ENCODE data around the gene USP53.
A peak's percentile ranks its signal among the peaks of the same experiment; 100 is the strongest.
"Not testable (repeated sequence)": the region's sequence is repeated elsewhere in the genome, so short reads cannot be mapped to it uniquely, and the experiment has no call there.

Gene USP53

GRCh38 chr4:119212234-119212963, at the start of gene USP53:
Gene USP53 (plus strand): TSS chr4:119212713. CDS start chr4:119239760, 27,047 bp downstream.
- peak within 1 kb of the TSS; percentile 93 for H3K4me3 Mint-ChIP-seq
- DNase-seq, result peak; percentile 98
- H3K9me3 Mint-ChIP-seq, result peaks cover 2% of the 10 kb centered on the region
- peak within 1 kb of the TSS; percentile 98 for H3K27ac Mint-ChIP-seq
- H3K27me3 Mint-ChIP-seq, result no peaks in the 10 kb centered on the region
- H3K36me3 Mint-ChIP-seq (ENCODE audit: low read depth), result peaks cover 25% of the 10 kb centered on the region
- H3K4me1 Mint-ChIP-seq (ENCODE audit: low read depth), result peaks cover 60% of the 10 kb centered on the region

- Mint-ChIP-seq H3K27ac (no peak overlapping the region), H3K4me1 (ENCODE audit: low read depth) (no peaks in the 10 kb centered on the region), H3K9me3 (no peaks in the 10 kb centered on the region)
These were observed 46.7 kb upstream of the USP53 start for GRCh38 chr4:119165767-119166166.

GRCh38 chr4:119170195-119170594, 42.3 kb upstream of the USP53 start:
- no peak overlapping the region for H3K27ac Mint-ChIP-seq
- H3K27me3 Mint-ChIP-seq, result no peaks in the 10 kb centered on the region

More at GRCh38 chr4:119165767-119166166, 46.7 kb upstream of the USP53 start:
- Mint-ChIP-seq H3K36me3 (ENCODE audit: low read depth) (no peaks in the 10 kb centered on the region), H3K27me3 (peaks cover 4% of the 10 kb centered on the region), H3K4me3 (no peak overlapping the region)
- no peak for DNase-seq

GRCh38 chr4:119172223-119172622, 40.3 kb upstream of the USP53 start:
- Mint-ChIP-seq H3K27ac (no peak overlapping the region), H3K4me3 (no peak overlapping the region), H3K4me1 (ENCODE audit: low read depth) (peaks cover 8% of the 10 kb centered on the region), H3K9me3 (no peaks in the 10 kb centered on the region), H3K36me3 (ENCODE audit: low read depth) (no peaks in the 10 kb centered on the region), H3K27me3 (no peaks in the 10 kb centered on the region)
- DNase-seq, result no peak

More at GRCh38 chr4:119170195-119170594, 42.3 kb upstream of the USP53 start:
- no peaks in the 10 kb centered on the region for H3K9me3 Mint-ChIP-seq
- H3K4me1 Mint-ChIP-seq (ENCODE audit: low read depth), result peaks cover 8% of the 10 kb centered on the region
- no peaks in the 10 kb centered on the region for H3K36me3 Mint-ChIP-seq (ENCODE audit: low read depth)
- no peak overlapping the region for H3K4me3 Mint-ChIP-seq
- no peak for DNase-seq

- not testable (repeated sequence) for DNase-seq; H3K9me3 Mint-ChIP-seq; H3K4me1 Mint-ChIP-seq (ENCODE audit: low read depth); H3K27me3 Mint-ChIP-seq; H3K27ac Mint-ChIP-seq; H3K4me3 Mint-ChIP-seq; H3K36me3 Mint-ChIP-seq (ENCODE audit: low read depth)
These were observed 38.7 kb upstream of the USP53 start for GRCh38 chr4:119173729-119174361.

- no peaks in the 10 kb centered on the region for H3K36me3 Mint-ChIP-seq (ENCODE audit: low read depth)
- H3K27ac Mint-ChIP-seq, result no peak overlapping the region
- no peaks in the 10 kb centered on the region for H3K4me1 Mint-ChIP-seq (ENCODE audit: low read depth)
- no peak for DNase-seq
- no peaks in the 10 kb centered on the region for H3K9me3 Mint-ChIP-seq
- H3K27me3 Mint-ChIP-seq, result peaks cover 12% of the 10 kb centered on the region
- no peak overlapping the region for H3K4me3 Mint-ChIP-seq
These were observed 33.5 kb upstream of the USP53 start for GRCh38 chr4:119179011-119179410.

GRCh38 chr4:119184128-119184527, 28.4 kb upstream of the USP53 start:
- Mint-ChIP-seq H3K27ac (no peak overlapping the region), H3K4me1 (ENCODE audit: low read depth) (peaks cover 3% of the 10 kb centered on the region), H3K9me3 (no peaks in the 10 kb centered on the region), H3K4me3 (no peak overlapping the region), H3K27me3 (peaks cover 10% of the 10 kb centered on the region), H3K36me3 (ENCODE audit: low read depth) (no peaks in the 10 kb centered on the region)
- DNase-seq, result no peak

GRCh38 chr4:119189638-119190037, 22.9 kb upstream of the USP53 start:
- H3K4me1 Mint-ChIP-seq (ENCODE audit: low read depth), result peaks cover 1% of the 10 kb centered on the region

GRCh38 chr4:119190354-119190753, 22.2 kb upstream of the USP53 start:
- H3K9me3 Mint-ChIP-seq, result no peaks in the 10 kb centered on the region
- no peak overlapping the region for H3K4me3 Mint-ChIP-seq
- H3K36me3 Mint-ChIP-seq (ENCODE audit: low read depth), result peaks cover 3% of the 10 kb centered on the region
- no peaks in the 10 kb centered on the region for H3K4me1 Mint-ChIP-seq (ENCODE audit: low read depth)
- DNase-seq, result no peak
- H3K27me3 Mint-ChIP-seq, result no peaks in the 10 kb centered on the region
- H3K27ac Mint-ChIP-seq, result no peak overlapping the region

More at GRCh38 chr4:119189638-119190037, 22.9 kb upstream of the USP53 start:
- Mint-ChIP-seq H3K27ac (no peak overlapping the region), H3K36me3 (ENCODE audit: low read depth) (no peaks in the 10 kb centered on the region), H3K27me3 (no peaks in the 10 kb centered on the region), H3K9me3 (no peaks in the 10 kb centered on the region), H3K4me3 (no peak overlapping the region)
- no peak for DNase-seq

GRCh38 chr4:119191505-119191904, 21.0 kb upstream of the USP53 start:
- Mint-ChIP-seq H3K27me3 (no peaks in the 10 kb centered on the region), H3K36me3 (ENCODE audit: low read depth) (peaks cover 3% of the 10 kb centered on the region), H3K27ac (no peak overlapping the region)

GRCh38 chr4:119197772-119198212, 14.7 kb upstream of the USP53 start:
- no peaks in the 10 kb centered on the region for H3K27me3 Mint-ChIP-seq
- no peak for DNase-seq
- H3K36me3 Mint-ChIP-seq (ENCODE audit: low read depth), result peaks cover 5% of the 10 kb centered on the region
- no peak overlapping the region for H3K27ac Mint-ChIP-seq
- no peaks in the 10 kb centered on the region for H3K9me3 Mint-ChIP-seq
- H3K4me1 Mint-ChIP-seq (ENCODE audit: low read depth), result peaks cover 3% of the 10 kb centered on the region
- no peak overlapping the region for H3K4me3 Mint-ChIP-seq

More at GRCh38 chr4:119191505-119191904, 21.0 kb upstream of the USP53 start:
- Mint-ChIP-seq H3K4me3 (no peak overlapping the region), H3K9me3 (no peaks in the 10 kb centered on the region), H3K4me1 (ENCODE audit: low read depth) (no peaks in the 10 kb centered on the region)
- no peak for DNase-seq

GRCh38 chr4:119204916-119205315, 7.6 kb upstream of the USP53 start:
- Mint-ChIP-seq H3K27me3 (no peaks in the 10 kb centered on the region), H3K4me1 (ENCODE audit: low read depth) (peaks cover 31% of the 10 kb centered on the region), H3K36me3 (ENCODE audit: low read depth) (no peaks in the 10 kb centered on the region), H3K4me3 (no peak overlapping the region), H3K9me3 (peaks cover 2% of the 10 kb centered on the region), H3K27ac (no peak overlapping the region)
- no peak for DNase-seq

GRCh38 chr4:119205690-119206089, 6.8 kb upstream of the USP53 start:
- Mint-ChIP-seq H3K36me3 (ENCODE audit: low read depth) (no peaks in the 10 kb centered on the region), H3K4me1 (ENCODE audit: low read depth) (peaks cover 38% of the 10 kb centered on the region)

GRCh38 chr4:119206178-119206577, 6.3 kb upstream of the USP53 start:
- no peaks in the 10 kb centered on the region for H3K27me3 Mint-ChIP-seq
- no peak for DNase-seq
- peaks cover 2% of the 10 kb centered on the region for H3K9me3 Mint-ChIP-seq
- no peak overlapping the region for H3K4me3 Mint-ChIP-seq
- H3K36me3 Mint-ChIP-seq (ENCODE audit: low read depth), result no peaks in the 10 kb centered on the region
- H3K27ac Mint-ChIP-seq, result no peak overlapping the region
- H3K4me1 Mint-ChIP-seq (ENCODE audit: low read depth), result peaks cover 43% of the 10 kb centered on the region

More at GRCh38 chr4:119205690-119206089, 6.8 kb upstream of the USP53 start:
- Mint-ChIP-seq H3K4me3 (no peak overlapping the region), H3K27me3 (no peaks in the 10 kb centered on the region), H3K27ac (no peak overlapping the region), H3K9me3 (peaks cover 2% of the 10 kb centered on the region)
- no peak for DNase-seq

GRCh38 chr4:119207051-119207450, 5.5 kb upstream of the USP53 start:
- Mint-ChIP-seq H3K4me3 (no peak overlapping the region), H3K27ac (no peak overlapping the region), H3K27me3 (no peaks in the 10 kb centered on the region), H3K9me3 (peaks cover 2% of the 10 kb centered on the region), H3K4me1 (ENCODE audit: low read depth) (peaks cover 51% of the 10 kb centered on the region), H3K36me3 (ENCODE audit: low read depth) (peaks cover 3% of the 10 kb centered on the region)
- no peak for DNase-seq
